ENCODE results near the gene RPP30.

The RPP30 gene

DNA sequence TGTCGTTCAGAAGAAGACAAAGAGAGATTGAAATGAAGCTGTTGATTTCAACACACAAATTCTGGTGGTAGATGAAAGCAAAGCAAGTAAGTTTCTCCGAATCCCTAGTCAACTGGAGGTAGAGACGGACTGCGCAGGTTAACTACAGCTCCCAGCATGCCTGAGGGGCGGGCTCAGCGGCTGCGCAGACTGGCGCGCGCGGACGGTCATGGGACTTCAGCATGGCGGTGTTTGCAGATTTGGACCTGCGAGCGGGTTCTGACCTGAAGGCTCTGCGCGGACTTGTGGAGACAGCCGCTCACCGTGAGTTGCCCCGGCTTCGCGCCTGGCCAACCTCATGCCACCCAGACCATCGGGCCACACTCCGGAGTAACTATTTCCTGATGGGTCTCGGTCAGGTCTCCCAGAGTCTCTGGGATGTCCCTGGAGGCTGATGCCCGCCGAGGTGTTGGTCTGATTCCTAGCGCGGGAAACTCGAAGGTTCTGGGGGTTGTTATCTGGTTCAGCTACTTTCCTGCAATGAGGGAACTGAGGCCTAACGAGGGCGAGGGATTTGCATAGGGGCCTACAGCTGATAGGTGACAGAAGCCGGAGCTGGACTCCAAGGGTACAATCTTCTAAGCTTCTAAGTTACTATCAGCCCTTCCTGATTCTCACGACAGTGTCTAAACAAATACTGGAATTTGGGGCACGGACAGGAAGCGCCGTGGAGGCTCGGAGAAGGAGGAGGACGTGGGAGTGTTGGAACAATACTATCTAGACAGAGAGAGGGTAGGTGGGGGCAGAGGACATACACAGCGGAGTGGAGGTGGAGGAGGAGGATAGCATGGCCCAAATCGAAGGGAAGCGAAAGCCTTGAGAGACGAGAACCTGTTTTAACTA is at the start of gene RPP30:
RPP30 (plus strand) TSS at position 209 of the 882 bp plus-strand sequence; CDS start at position 222, 13 bp downstream.
- DNase-seq: peak; percentile 36

- no peak for DNase-seq
These were observed 49.3 kb upstream of the RPP30 start for GRCh38 chr10:90822508-90822907.

GRCh38 chr10:90832111-90832510 is 39.7 kb upstream of the RPP30 start:
- no peak for DNase-seq

DNA sequence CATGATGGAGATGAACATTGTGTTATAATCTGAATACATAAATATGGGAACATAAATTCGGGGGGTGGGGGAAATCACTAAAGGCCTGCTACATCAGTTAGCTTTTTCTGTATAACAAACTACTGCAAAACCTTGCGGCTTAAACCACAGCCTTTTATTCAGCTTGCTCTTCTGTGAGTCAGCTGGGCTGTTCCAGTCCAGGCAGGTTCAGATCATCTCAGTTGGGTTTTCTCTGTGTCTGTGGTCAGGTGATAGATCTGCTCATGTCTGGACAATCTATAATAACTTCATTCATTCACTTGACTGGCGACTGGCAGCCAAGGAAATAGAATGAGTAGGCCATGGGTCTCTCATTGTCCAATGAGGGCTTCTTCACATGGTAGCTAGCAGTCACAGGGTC is 37.4 kb upstream of the RPP30 start:
- DNase-seq: no peak

DNA sequence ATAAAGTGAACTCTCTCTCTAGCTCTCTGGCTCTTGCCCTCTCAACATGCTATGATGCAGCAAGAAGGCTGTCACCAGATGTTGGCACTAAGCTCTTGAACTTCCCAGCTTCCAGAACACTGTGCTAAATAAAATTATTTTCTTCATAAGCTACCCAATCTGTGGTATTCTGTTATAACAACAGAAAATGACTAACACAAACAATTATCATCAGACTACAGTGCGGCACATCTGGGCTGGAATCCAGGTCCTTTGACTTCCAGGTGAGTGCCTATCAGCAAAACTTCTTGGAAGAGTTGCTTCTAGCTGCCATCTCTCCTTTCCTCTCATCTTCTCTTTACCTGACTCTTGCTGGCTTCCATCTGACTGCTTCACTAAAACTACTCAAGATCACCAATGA is 34.3 kb upstream of the RPP30 start:
- no peak for DNase-seq

DNA sequence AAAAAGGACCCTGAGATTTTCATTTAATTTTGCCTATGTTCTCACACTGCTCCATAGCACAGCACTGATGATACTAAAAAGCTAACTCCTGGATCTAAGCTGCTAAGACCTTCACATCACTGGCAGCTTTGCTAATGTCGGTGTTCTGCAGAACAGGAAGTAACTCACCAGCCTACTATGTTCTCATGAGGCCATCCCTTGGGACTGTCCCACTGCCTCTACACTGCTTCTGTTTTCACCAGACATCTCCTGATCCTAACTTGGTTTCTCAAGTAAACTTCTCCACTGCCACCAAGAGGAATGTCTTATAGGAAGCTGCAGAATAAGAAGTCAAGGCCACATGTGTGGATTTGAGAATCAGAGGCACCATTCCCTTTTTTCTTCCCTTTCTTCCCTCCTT is 29.0 kb upstream of the RPP30 start:
- DNase-seq: no peak

DNA sequence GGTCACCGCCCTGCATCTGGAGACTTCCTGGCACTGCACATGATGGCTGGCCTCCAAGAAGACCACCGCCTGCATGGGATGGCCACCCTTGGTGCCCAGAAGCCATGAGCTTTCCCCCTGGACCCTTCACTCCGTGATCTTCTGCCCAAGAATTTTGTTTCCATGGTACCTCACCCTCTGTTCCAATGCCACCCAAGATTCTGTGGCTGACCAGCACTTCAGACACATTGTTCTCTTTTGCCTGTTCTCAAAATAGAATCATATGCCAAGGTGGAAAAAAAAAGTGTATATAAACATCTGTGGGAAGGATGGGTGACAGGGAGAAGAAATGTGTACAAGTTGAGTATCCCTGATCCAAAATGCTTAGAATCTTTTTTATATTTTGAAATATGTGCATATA is 26.0 kb upstream of the RPP30 start:
- no peak for DNase-seq

GRCh38 chr10:90846746-90847145 is 25.0 kb upstream of the RPP30 start:
- DNase-seq: no peak

DNA sequence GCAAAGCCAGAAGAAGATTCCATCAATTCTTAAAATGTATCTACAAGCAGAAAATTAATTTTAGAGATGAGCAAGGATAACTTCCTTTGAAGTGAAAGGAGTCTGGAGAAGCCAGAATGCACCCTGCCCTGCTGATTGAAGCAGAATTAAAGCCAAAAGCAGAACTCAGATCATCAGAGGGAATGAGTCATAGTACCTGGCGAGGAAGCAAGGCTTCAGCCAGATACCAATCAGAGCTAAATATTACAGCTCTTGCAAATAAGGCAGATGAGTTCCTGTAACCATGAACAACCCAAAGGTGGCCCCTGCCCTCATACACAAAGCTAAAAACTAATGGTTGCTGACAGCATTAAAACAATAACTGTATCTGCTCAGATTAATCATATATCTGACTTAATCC is 24.3 kb upstream of the RPP30 start:
- DNase-seq: no peak

DNA sequence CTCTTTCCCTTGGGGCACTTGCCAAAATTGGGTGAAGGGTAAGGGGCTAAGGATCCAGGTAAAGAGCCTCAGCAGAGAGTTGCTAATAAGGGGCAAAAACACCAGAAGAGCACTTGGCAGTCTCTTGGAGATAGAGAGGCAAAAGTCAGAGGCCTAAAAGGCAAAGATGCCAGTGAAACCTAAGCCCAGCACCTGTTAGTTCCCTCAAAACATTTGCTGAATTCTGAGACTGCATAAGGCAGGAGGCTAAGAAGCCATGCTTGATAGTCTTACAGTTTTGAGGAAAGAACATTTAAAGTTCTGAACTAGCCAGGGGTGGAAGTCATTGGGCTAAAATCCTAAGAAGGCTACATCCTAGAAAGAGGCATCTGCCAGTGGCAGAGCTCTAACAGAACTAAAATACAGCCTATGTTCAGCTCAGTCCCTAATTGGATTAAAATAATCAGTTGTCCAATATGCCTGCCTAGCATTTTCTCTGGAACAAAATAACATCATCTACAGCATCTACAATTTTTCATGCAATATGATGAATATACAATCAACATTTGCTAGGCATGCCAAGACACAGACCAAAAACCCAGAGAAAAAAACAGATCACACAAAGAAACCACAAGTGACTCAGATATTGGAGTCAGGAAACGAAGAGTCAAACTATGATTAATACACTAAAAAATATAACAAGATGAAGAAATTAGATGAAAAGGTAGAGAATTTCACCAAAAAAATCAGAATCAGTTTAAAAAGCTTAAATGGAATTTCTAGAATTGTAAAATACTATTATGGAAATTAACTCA is 21.6 kb upstream of the RPP30 start:
- no peak for DNase-seq

- DNase-seq: no peak
These were observed 16.6 kb upstream of the RPP30 start for GRCh38 chr10:90855126-90855525.

- DNase-seq: no peak
These were observed 15.5 kb upstream of the RPP30 start for GRCh38 chr10:90856261-90856660.

- DNase-seq: no peak
These were observed 14.7 kb upstream of the RPP30 start for GRCh38 chr10:90856964-90857634.

- no peak for DNase-seq
These were observed 13.9 kb upstream of the RPP30 start, which contains the start of gene HTR7 for GRCh38 chr10:90857635-90858460. Gene HTR7 (minus strand): TSS chr10:90858039. CDS start chr10:90857671, 368 bp downstream.

DNA sequence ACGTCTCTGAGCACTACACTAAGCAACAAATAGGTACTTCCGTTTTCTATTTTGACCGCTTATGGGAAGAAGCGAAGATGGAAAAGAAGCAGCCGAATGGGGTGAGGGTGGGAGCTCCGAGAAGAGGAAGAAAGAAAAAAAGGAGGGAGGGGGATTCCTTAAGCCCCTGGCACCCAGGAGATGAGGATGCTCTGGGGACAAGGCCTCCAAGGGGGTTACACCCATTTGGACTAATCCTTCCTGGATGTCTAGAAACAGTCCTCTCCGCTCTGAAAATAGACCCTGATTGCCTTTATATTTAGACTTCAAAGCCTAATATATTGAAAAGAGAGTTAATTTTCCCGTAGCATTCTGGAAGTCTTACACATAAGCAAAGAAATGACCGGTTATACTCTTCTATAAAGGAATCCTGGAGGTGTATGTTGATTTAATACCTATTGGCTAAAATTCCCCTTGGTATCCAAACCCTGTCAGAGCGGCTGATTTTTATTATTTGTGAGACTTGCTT is 13.3 kb upstream of the RPP30 start:
- DNase-seq: no peak

- no peak for DNase-seq
These were observed 12.4 kb upstream of the RPP30 start for GRCh38 chr10:90859321-90859751.

- DNase-seq: no peak
These were observed 11.0 kb upstream of the RPP30 start for GRCh38 chr10:90860790-90861189.

DNA sequence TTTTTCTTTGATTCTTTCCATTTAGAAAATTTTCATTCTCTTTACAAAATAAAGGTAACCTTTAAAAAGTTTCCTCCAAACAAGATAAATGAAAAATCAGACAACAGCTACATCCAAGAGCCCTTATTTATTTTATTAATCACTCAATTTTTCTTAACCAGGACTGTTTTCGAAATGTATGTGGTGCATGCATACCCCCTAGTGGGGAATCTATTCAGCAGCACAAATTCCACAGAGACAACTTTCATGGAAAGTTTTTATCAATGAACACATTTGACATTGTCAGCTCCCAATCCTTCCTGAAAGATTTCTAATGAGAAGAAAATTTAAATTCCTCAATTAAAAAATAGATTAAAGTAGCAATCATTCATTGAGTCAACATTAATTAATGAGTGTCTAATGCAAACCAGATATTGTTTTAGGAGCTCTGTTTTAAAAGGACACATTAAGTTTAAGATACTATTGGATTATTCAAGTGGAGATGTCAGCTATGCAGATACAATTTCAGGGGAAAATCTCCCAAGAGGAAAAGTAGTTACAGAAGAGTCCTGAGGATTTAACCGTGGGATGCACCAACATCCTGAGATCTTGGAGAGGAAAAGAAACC is 8.8 kb upstream of the RPP30 start:
- DNase-seq: no peak

DNA sequence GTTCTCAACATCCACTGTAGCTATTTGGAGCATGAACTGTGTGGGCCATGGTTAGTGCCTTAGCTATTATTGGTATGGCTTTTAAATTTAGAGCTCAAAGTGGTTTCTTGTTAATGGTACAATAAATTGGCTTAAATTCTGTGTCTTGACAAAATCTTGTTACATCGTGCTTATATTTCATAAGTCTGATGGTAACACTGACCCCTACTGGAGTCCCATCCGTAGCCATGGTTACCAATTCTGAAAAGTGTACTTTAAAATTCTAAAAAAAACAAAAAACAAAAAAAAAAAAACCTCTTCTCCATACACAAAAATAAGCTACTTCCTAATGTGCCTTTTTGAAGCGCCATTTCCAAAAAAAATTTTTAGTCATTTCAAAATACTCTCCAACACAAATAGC is 6.4 kb upstream of the RPP30 start:
- DNase-seq: no peak

DNA sequence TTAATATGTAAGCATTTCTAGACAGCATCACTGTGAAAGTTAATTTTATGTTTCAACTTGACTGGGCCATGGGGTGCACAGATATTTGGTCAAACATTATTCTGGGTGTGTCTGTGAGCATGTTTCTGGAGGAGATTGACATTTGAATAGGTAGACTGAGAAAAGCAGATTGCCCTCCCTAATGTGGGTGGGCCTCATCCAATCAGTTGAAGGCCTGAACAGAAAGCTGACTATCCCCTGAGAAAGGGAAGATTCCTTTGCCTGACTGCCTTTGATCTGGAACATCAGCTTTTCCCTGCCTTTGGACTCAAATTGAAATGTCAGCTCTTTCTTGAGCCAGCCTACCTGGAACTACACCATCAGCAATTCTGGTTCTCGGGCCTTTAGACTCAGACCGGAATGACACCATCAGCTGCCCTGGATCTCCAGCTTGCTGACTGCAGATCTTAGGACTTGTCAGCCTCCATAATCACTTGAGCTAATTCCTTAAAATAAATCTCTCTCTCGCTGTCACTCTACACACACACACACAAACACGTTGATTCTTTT is 5.7 kb upstream of the RPP30 start:
- DNase-seq: no peak

DNA sequence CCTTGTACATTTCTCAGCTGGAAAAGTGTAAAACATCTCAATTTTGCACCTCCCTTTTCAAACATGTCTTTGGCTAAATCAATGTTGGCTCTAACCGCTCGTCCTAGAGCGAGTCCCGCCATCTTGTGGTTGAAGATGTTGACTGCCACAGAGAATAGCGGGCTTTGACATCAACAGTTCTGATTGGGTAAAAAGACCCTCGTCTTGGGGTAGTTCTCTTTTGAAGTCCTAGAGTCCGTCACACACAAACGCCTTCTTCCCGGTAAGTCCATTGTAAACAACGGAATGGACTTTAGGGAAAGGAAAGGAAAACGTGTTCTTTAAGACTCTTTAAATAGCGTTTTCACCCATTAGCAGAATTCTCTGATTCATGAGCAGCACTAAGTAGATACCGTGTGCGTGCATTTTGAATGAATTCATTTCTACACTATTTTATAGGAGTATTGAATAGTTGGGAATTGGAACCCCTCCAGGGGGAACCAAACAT is 452 bp upstream of the RPP30 start:
- peak; percentile 34 for DNase-seq
